Measurements from ENCODE around the gene TRHDE.

TRHDE gene

GRCh38 chr12:72444566-72444965 lies 172.4 kb downstream of the TRHDE start:
- DNase-seq (ENCODE audit: low spot score): no peak

GRCh38 chr12:72448089-72448488 lies 175.9 kb downstream of the TRHDE start:
- DNase-seq (ENCODE audit: low spot score): no peak

GRCh38 chr12:72448805-72449204 lies 176.6 kb downstream of the TRHDE start:
- no peak for DNase-seq (ENCODE audit: low spot score)

GRCh38 chr12:72453066-72453465 lies 180.9 kb downstream of the TRHDE start:
- DNase-seq (ENCODE audit: low spot score): no peak

DNA sequence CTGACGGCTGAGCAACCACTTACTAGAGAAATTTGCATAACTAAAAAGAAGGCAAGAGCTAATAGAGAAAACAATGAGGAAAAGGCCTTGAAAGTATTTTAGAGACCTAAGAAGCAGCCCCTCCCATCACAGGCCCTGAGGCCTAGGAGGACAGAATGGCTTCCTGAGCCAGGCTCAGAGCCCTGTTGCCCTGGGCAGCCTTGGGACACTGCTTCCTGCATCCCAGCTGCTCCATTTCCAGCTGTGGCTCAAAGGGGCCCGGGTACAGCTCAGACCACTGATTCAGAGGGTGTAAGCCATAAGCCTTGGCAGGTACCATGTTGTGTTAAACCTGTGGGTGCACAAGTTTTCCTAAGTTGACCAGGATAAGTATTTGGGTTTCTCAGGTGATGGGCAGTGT lies 181.4 kb downstream of the TRHDE start:
- no peak for DNase-seq (ENCODE audit: low spot score)

DNA sequence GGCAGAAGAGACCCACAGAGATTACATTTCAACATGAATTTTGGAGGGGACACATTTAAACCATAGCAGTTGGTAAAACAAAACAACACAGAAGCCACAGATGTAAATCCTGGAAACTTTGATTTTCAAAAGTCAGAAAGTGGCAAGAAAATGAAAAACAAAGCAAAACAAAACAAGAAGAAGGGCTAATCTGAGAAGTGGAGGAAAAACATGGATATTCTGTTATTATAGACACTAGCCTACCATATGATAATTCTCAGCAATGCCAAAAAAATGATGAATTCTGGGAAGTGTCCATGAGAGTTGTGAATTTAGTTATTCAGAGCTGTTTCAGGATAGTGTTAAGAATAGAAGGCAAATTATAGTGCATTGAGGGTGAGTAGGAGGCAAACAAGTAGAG lies 192.3 kb downstream of the TRHDE start:
- no peak for DNase-seq (ENCODE audit: low spot score)

GRCh38 chr12:72465155-72465554 lies 193.0 kb downstream of the TRHDE start:
- no peak for DNase-seq (ENCODE audit: low spot score)

DNA sequence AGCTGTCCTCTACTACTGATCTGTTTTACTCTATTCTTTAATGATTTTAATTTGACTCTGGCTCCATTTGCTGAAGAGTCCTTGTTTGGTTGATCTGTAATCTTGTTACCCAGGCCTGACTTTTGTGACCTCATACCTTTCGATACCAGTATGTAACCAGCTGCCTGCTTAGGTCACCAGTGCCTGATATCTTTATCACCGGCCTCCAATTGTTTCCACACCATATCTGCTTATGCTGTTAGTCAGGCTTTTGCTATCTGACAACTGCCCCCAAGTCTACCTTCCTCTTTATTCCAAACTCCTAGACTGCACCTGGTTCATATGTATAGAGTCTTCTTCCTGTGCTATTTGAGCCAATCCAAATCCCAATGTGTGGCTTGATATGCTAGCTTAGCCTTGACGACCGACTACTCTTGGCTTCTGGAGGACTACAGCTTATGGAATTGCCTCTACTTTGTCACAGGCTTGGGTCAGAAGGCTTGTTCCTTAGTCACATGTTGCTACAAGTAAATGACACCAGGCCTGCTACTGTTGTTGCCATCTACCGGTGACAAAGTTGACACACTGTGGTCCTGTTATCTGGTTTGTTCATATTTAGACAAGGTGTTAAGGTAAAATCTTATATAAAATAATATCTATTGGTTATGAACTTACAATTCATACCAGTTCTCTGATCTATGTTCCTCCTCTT lies 193.9 kb downstream of the TRHDE start:
- no peak for DNase-seq (ENCODE audit: low spot score)

DNA sequence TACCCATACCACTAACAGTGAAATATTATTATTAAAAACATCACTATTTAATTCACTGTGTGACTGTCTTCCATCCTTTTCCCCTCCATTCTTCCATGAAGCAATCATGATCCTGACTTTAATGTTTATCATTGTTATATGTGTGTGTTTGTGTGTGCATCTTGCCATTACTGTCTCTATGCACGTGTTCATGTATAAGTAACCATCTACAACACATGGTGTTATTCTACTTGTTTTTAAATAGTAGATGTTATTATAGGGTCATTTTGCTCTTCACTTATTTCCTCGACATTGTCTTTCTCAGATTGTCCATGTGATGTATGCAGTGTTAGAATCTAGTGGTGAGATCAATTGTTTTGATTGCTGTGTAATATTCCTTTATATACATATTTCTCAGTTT lies 195.8 kb downstream of the TRHDE start:
- DNase-seq (ENCODE audit: low spot score): no peak

DNA sequence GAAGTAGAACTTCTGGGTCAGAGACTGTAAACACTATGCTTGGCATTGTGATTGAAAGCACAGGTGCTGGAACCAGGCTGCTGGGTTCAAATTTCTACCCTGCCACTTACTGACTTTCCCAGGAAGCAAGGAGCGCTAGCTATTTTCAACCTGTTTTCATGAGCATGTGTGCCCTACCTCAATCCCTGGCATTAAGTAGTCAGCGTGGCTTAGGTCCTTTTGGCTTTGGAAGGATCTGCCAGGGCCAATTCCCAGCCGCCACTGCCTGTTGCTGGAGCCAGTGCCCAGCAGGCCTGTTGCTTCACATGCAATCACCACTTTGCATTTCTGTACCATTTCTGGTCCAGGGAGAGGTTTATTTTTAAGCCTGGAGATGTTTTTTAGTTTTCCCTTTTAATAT lies 196.3 kb downstream of the TRHDE start:
- no peak for DNase-seq (ENCODE audit: low spot score)

- DNase-seq (ENCODE audit: low spot score): no peak
Observed at GRCh38 chr12:72471806-72472205, 199.6 kb downstream of the TRHDE start.

DNA sequence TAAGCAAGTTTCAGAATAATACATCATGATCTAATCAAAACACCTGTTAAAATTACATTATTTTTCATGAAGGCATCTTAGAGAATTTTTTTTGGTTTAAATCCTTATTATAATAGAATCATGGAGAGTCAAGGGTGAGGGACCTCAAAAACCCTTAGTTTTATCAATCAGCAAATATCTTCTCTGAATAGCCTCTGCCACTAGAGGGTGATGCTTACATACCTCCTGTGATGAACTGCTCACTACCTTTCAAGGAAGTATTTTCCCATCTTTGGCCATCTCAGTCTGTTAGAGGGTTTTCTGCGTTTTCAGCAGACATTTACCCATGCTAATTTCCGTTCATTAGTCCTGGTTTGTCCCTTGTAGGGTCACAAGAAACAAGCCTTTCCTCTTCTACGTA lies 200.2 kb downstream of the TRHDE start:
- no peak for DNase-seq (ENCODE audit: low spot score)

GRCh38 chr12:72476301-72476700 lies 204.1 kb downstream of the TRHDE start:
- no peak for DNase-seq (ENCODE audit: low spot score)

DNA sequence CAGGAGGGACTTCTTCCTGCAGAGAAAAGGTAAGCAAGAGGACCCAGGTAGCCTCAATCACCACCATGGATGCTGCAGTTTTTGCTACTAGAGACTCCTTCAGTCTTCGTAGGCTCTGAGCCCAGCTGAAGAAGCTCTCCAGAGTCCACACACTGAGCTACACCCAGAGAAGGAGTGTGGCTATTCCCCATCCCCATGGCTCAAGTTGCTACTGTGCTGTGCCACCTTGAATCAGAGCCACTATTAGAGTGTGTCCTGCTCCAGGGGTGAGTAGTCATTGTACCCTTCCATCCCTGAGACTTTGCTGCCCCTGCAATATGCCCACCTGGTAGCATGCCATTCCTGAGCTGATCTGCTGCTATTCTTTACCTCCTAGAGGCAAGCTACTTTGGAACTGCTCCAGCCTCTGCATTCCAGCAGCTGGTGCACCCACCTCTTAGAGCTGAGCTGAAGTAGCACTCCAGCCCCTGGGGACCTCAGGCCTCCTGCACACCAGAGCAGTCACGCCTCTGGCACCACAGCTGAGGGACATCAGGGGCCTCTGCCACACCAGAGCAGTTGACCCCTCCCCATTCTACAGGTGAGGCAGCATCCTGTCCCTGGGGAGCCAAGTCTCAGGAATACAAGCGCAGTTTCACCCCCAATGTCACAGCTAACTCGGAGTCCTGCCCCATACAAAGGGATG lies 213.0 kb downstream of the TRHDE start:
- DNase-seq (ENCODE audit: low spot score): peak; percentile 46

DNA sequence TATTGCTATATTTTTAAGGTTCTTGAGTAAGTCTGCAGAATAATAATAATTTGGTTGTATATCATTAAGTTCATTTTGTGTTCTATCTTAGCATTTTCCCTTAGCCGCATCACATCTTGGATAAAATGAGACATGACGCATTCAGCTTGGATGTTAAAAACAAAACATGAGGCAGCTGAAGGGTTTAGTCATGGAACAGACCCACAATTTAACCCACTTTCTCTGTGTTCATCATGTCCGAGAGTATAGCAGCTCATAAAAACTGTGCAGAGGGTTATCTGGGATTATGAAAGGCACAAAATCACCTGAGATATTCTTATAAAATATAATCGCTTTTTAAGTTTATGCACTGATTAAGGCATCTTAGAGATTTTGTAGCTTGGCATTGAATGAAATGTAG lies 219.3 kb downstream of the TRHDE start:
- no peak for DNase-seq (ENCODE audit: low spot score)

DNA sequence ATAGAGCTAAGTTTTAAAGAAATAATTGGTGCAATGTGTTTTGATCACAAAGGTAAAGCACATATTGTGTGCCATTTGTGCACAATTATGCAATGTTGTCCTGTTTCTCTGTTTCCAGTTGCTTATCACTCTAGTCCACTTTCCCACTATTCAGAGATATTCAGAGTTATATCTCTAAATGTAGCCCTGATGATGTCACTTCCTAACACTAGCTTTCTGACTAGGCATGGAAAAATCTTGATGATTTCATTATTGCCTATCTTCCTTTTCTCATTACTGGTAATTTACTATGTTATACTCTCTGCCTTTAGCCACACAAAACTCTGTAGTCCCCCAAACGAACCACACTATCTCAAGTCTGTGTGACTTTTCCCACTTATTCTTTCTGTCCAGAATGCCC lies 221.2 kb downstream of the TRHDE start:
- DNase-seq (ENCODE audit: low spot score): no peak

DNA sequence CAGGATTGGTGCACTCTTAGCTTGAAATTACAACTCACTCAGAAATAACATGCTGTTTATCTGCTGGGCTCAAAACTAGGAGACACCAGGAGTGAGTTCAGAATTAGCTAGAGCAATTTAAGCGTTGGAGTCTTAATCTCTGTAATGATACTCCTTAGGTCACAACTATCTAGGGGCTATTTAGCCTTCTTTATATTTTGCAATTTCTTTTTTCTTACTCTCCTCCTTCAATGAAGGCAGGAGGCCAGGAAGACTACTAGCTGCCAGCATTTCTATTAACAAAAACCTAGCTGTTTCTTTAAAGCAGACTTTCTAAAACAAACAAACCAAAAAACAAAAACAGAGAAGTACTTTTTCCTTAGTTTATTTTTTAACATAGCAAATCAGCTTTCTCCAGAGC lies 226.2 kb downstream of the TRHDE start:
- DNase-seq (ENCODE audit: low spot score): no peak

DNA sequence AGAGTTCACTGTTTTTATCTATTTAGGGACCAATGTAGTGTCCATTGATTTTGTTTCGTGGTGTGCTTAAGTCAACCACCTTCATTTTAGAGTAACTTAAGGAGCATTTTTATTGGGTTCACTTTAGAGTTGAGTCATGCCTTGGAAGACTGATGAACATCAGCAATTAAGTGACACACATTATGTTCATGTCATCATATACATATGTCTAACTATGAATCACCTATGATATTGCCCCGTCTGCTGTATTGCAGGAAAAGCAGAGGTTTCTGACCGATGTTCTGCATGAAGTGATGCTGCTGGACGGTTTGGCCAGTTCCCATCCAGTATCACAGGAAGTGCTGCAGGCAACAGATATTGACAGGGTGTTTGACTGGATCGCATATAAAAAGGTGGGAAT lies 227.1 kb downstream of the TRHDE start:
- no peak for DNase-seq (ENCODE audit: low spot score)

- no peak for DNase-seq (ENCODE audit: low spot score)
Observed at GRCh38 chr12:72502546-72502945, 230.4 kb downstream of the TRHDE start.

DNA sequence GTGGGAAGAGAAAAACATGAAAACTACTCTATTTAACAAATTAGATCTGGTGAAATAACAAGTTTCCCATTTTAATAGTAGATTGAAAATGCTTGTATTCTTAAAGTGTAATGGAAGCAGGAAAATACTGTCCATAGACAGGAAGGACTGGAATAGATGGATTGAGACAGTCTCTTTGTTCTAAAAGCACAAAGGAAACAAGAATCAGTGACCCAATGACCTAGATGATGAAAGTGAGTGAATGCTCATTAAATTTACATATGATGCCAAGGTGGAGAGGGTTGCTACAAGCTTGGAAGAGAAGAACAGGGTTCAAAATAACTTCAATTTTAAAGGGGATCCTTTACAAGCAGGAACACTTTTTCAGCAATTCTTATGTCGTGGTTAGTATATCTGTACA lies 233.1 kb downstream of the TRHDE start:
- no peak for DNase-seq (ENCODE audit: low spot score)

DNA sequence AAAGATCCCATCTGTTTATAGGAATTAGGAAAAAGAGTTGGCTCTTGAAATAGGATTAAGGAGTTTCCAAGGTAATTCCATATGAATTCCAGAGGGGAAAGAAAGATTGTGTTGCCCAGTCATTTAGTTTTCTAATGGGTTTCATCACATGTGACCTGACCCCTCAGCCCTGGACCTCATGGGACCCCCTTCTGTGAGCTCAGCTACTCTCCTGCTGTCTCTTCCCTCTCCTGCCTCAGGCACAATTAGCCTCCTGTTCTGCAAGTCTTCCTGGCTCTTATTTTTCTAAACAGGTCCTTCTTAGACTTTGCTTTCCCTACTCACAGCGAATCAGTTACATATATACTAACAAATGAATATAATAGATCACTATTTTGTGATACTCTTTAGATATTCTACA lies 237.7 kb downstream of the TRHDE start:
- peak; percentile 23 for DNase-seq (ENCODE audit: low spot score)

DNA sequence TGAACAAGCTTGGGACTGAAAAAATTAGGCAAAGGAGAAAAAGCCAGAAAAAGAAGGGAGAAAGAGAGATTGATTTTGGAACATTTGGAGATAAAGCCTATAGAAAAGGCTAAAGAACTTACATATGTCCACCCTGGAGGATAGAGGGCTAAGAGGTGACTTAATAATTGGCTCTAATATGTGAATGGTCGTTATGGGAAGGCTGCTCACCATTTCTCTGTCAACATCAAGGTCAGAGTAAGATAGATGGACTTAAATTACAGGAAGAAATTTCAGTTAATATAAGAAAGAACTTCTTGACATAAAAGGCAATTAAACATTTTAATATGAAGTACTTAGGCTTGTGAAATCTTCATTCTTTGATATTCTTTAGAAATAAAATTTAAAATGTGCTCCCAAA lies 238.6 kb downstream of the TRHDE start:
- no peak for DNase-seq (ENCODE audit: low spot score)

DNA sequence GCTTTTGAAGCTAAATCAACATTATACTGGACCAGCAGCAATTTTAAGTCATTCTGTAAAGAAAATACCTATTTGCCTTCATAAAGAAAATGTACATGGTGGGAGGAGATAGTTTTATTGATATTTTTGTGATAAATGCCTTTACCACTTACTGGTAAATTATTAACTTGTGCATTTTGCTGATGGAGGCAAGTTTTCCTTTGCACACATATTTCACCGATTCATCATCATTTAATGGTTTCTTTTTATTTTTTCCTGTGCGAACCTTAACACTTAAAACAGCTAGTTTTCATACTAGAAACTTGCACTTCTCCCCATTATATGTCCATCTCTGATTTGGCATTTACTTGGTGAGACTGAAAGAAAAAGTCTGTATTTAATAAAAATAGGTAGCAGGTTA lies 239.3 kb downstream of the TRHDE start:
- no peak for DNase-seq (ENCODE audit: low spot score)

DNA sequence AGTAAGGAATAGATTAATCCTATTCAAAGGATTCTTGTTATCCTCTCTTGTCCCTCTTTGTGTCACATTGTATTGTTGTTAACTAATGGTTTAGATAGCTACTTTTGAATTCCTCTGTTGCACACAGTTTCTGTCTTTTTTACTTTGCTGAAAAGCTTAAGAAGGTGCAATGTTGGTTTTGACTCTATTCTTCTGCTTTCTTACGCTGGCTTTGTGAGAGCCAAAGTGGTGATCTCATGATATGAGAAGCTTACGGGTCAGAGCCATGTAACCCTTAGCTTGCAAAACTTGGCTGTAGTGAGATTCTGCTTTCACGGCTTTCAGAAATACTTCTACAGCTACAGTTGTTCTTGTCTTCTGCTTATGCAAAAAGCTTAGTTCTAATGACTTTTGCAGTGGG lies 239.7 kb downstream of the TRHDE start:
- DNase-seq (ENCODE audit: low spot score): no peak

Data from D341Med (cell line).